Lower leg skin (tissue), 3 donors: ENCODE results near the gene SNX4.

Experiments
- CTCF ChIP-seq, 3 donors: fragments of 450-650 bp; IDR thresholded peaks; one replicate each; pipeline ENCODE4 v1.5.1; 2016; ENCODE audit warnings: antibody characterized with exemption in 3 of 3, mild to moderate bottlenecking in 3 of 3, moderate library complexity in 2 of 3
- POLR2A ChIP-seq, 2 donors: fragments of 450-650 bp; IDR thresholded peaks; one replicate each; pipeline ENCODE4 v1.6.1; 2016 to 2017; ENCODE audit warnings: antibody characterized with exemption in 2 of 2, mild to moderate bottlenecking in 1 of 2, moderate library complexity in 1 of 2

- TF ChIP-seq CTCF (IDR thresholded peaks at IDR 0.05) (no peak), POLR2A (IDR thresholded peaks at IDR 0.05) (no peak)
These were observed 39.2 kb downstream of the SNX4 start for GRCh38 chr3:125480656-125481374.
